HG03025 (cell line): ENCODE results near the gene PSMB3.
"Not testable (repeated sequence)": the region's sequence is repeated elsewhere in the genome, so short reads cannot be mapped to it uniquely, and the experiment has no call there.

Source experiments
- ATAC-seq: cut with Tn5 transposase; IDR thresholded peaks from one replicate; pipeline ENCODE4 v1.9.1; 2021; ENCODE audit warnings: mild to moderate bottlenecking, moderate library complexity; ENCODE audit not compliant: unreplicated experiment, low FRiP score

The PSMB3 gene

GRCh38 chr17:38715216-38715943 is 37.2 kb upstream of the PSMB3 start:
- ATAC-seq = no peak

- no peak for ATAC-seq
Measured at GRCh38 chr17:38716368-38717005, 36.1 kb upstream of the PSMB3 start.

- no peak for ATAC-seq
Measured at GRCh38 chr17:38717139-38717745, 35.3 kb upstream of the PSMB3 start.

GRCh38 chr17:38719289-38719942 is 33.1 kb upstream of the PSMB3 start:
- no peak for ATAC-seq

- ATAC-seq = no peak
Measured at GRCh38 chr17:38719943-38720641, 32.4 kb upstream of the PSMB3 start.

- ATAC-seq = no peak
Measured at GRCh38 chr17:38720941-38721340, 31.6 kb upstream of the PSMB3 start.

- ATAC-seq = no peak
Measured at GRCh38 chr17:38721802-38722201, 30.7 kb upstream of the PSMB3 start.

- no peak for ATAC-seq
Measured at GRCh38 chr17:38724337-38724988, 28.1 kb upstream of the PSMB3 start.

- no peak for ATAC-seq
Measured at GRCh38 chr17:38725066-38725465, 27.5 kb upstream of the PSMB3 start.

- ATAC-seq = not testable (repeated sequence)
Measured at GRCh38 chr17:38726145-38726544, 26.4 kb upstream of the PSMB3 start.

- no peak for ATAC-seq
Measured at GRCh38 chr17:38727736-38728135, 24.8 kb upstream of the PSMB3 start.

- no peak for ATAC-seq
Measured at GRCh38 chr17:38728290-38728831, 24.2 kb upstream of the PSMB3 start.

GRCh38 chr17:38729368-38729885 is 23.1 kb upstream of the PSMB3 start:
- no peak for ATAC-seq

GRCh38 chr17:38729886-38730525 is 22.5 kb upstream of the PSMB3 start, which contains the start of gene CISD3:
CISD3 (plus strand) TSS chr17:38730341; CDS start chr17:38730359, 18 bp downstream.
- no peak for ATAC-seq

GRCh38 chr17:38730526-38731379 is 21.8 kb upstream of the PSMB3 start:
- ATAC-seq = no peak

GRCh38 chr17:38731526-38732294 is 20.8 kb upstream of the PSMB3 start:
- no peak for ATAC-seq
